Esophagus squamous epithelium (tissue), 5 donors: ENCODE results near the gene SGCD. TPM values are rescaled to one million over a fixed set of nuclear protein-coding genes. Genes with fewer than 3 reads are reported as not detected.

Source experiments
- DNase-seq: peaks from one replicate; lab custom pipeline; 2025; lab: John Stamatoyannopoulos, UW
- H3K27ac ChIP-seq, 4 donors: fragments of 200-600 bp; sonication (generic); one replicate each; pipeline ENCODE4 v1.5.1; 2016 to 2019; ENCODE audit warnings: mild to moderate bottlenecking in 1 of 4
- H3K27me3 ChIP-seq, 4 donors: fragments of 200-600 bp; sonication (generic); 1 replicate in 3 of 4; 2 replicates in 1 of 4; pipeline versions ENCODE4 v1.5.1 to v1.6.0; 2017 to 2021; ENCODE audit warnings: antibody characterized with exemption in 1 of 4
- H3K36me3 ChIP-seq, 3 donors: fragments of 200-600 bp; sonication (generic); one replicate each; pipeline ENCODE4 v1.5.1; 2016 to 2019
- H3K4me1 ChIP-seq, 3 donors: fragments of 200-600 bp; sonication (generic); one replicate each; pipeline ENCODE4 v1.5.1; 2017 to 2019
- H3K4me3 ChIP-seq, 4 donors: fragments of 200-600 bp; sonication (generic); 1 replicate in 3 of 4; 2 replicates in 1 of 4; pipeline ENCODE4 v1.5.1; 2016 to 2019; ENCODE audit warnings: mild to moderate bottlenecking in 2 of 4, moderate library complexity in 1 of 4
- H3K9me3 ChIP-seq, 3 donors: fragments of 200-600 bp; sonication (generic); one replicate each; pipeline ENCODE4 v1.5.1; 2016 to 2019
- POLR2A ChIP-seq, 4 donors: fragments of 450-650 bp; IDR thresholded peaks; one replicate each; pipeline ENCODE4 v1.6.1; 2017; ENCODE audit warnings: antibody characterized with exemption in 4 of 4, mild to moderate bottlenecking in 4 of 4, moderate library complexity in 3 of 4
- WGBS, 2 donors: methylation state at CpG; one replicate each; pipeline ENCODE4 v1.1.5; 2018; 5-methylcytosine and 5-hydroxymethylcytosine counted together
- intact Hi-C: fragments of 100-400 bp; cut with DNase I; formaldehyde crosslinking; loops from one replicate; pipeline ENCODE4 v1.15.0; 2022
- total RNA-seq, 4 donors: library from RNA; depleted of rRNA; stranded (reverse); fragments of >200 nt; gene quantifications; one replicate each; pipeline ENCODE4 v1.1.0, GENCODE V29; 2016
- TF ChIP-seq, protein P1 (sequence below), 6 experiments: fragments of 450-650 bp in 4 of 6; fragments of 200-600 bp in 2 of 6; sonication (generic) in 2 of 6; IDR thresholded peaks; one replicate each; pipeline ENCODE4 v1.5.1; 2016 to 2019; ENCODE audit warnings: antibody characterized with exemption in 6 of 6, mild to moderate bottlenecking in 4 of 6, moderate library complexity in 4 of 6
- donor health status: DM: yes; HTN: yes; CAD: no.

The SGCD gene
- total RNA-seq, 4 donors from 2014 or later = 0.08 to 4.4 (median 0.64) TPM

DNA sequence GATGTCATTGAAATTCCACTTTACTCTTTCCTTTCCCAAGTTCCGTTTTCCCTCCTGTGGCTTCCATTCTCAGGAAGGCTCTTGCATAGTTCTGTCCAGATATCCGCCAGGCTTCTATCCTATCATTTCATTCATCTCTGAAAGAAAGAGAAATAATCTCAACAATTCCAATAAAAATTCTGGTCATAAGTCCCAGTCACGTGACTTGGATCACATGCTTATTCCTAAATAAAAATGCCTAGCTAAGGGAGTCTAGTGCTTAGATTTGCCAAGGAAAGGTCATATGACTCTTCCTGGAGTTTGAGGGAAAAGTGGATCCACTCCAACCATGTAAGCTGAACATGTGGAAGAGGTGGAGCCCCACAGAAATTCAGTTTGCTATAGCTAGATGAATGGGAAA lies 377.2 kb downstream of the SGCD start:
- Histone ChIP-seq H3K27ac (no peak overlapping the region), H3K36me3 (no peaks in the 10 kb centered on the region), H3K4me3 (no peak overlapping the region), H3K9me3 (no peaks in the 10 kb centered on the region), H3K4me1 (no peaks in the 10 kb centered on the region), H3K27me3 (no peaks in the 10 kb centered on the region)
- no peak for DNase-seq
- intact Hi-C loops = no loop called here
- WGBS, 2 donors = 87 to 88% methylated on average over 3 of the region's 3 CpGs
- no peak for TF ChIP-seq POLR2A (IDR thresholded peaks at IDR 0.05)
- TF ChIP-seq, protein P1, sequence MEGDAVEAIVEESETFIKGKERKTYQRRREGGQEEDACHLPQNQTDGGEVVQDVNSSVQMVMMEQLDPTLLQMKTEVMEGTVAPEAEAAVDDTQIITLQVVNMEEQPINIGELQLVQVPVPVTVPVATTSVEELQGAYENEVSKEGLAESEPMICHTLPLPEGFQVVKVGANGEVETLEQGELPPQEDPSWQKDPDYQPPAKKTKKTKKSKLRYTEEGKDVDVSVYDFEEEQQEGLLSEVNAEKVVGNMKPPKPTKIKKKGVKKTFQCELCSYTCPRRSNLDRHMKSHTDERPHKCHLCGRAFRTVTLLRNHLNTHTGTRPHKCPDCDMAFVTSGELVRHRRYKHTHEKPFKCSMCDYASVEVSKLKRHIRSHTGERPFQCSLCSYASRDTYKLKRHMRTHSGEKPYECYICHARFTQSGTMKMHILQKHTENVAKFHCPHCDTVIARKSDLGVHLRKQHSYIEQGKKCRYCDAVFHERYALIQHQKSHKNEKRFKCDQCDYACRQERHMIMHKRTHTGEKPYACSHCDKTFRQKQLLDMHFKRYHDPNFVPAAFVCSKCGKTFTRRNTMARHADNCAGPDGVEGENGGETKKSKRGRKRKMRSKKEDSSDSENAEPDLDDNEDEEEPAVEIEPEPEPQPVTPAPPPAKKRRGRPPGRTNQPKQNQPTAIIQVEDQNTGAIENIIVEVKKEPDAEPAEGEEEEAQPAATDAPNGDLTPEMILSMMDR (IDR thresholded peaks at IDR 0.05) = no peak

DNA sequence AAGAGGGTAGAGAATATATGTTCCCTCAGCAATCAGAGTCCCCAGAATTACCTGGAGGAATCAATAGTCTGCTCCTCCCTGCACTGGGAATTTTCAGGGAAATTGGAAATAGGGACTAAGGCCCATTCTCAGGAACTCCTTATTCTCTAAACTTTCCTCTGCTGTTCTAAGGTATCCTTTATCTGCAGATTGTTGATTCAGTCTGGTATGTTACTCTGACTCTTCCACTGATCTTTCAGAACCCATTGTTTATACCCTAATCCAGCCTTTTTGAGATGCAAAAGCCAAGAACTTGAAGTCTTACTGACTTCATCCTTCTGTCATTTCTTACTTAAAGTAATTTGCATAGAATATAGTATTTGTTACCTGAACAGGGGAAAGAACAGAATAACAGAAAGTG lies 379.7 kb downstream of the SGCD start:
- Histone ChIP-seq H3K27ac (no peak overlapping the region), H3K4me1 (no peaks in the 10 kb centered on the region), H3K27me3 (no peaks in the 10 kb centered on the region), H3K36me3 (no peaks in the 10 kb centered on the region), H3K4me3 (no peak overlapping the region), H3K9me3 (no peaks in the 10 kb centered on the region)
- intact Hi-C loops = no loop called here
- no peak for TF ChIP-seq POLR2A (IDR thresholded peaks at IDR 0.05)
- TF ChIP-seq, protein P1 (IDR thresholded peaks at IDR 0.05) = no peak
- DNase-seq = no peak

DNA sequence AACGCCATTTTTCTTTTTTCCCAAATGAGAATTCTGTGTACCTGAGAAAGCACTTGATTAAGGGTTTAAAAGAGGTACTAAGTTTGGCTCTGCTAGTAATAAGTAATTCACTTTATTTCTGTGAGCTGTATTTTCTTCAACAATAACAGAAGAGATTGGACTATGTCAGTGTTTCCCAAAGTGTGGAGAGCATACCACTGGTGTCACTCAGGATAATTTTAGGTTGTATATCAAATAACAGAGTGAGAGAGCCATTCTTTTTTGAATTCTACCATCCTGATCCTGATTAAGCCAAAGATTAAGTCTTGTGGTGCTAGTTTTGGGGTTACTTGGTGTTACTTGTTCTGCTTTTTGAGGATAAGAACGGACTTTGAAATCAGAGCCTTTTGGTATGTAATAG lies 380.8 kb downstream of the SGCD start:
- Histone ChIP-seq H3K4me1 (no peaks in the 10 kb centered on the region), H3K36me3 (no peaks in the 10 kb centered on the region), H3K27me3 (no peaks in the 10 kb centered on the region), H3K4me3 (no peak overlapping the region), H3K9me3 (no peaks in the 10 kb centered on the region), H3K27ac (no peak overlapping the region)
- no peak for DNase-seq
- intact Hi-C loops = no loop called here
- TF ChIP-seq POLR2A (IDR thresholded peaks at IDR 0.05) = no peak
- TF ChIP-seq, protein P1 (IDR thresholded peaks at IDR 0.05) = no peak
- 69 to 73% methylated on average over 2 of the region's 2 CpGs for WGBS, 2 donors

DNA sequence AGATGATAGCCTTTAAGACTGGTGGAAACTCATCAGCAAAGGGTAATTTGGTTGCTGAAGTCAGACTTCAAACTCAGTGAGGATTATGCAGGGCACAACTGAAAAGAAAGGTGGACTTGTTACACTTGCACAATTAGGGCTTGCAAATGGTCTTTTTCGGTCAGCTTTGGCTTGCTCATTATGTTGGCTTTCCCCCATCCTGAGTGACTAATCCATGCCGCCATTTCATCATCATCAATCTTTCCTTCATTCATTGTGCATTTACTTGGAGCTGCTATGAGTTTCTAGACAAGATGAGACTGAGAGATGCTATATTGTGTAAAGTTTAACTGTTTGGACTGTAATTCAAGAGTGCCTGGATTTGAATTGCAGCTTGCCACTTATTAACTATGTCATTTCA lies 388.3 kb downstream of the SGCD start:
- 53 to 71% methylated on average over 2 of the region's 2 CpGs for WGBS, 2 donors
- intact Hi-C loops = no loop called here
- DNase-seq = no peak
- no peak overlapping the region for H3K27ac ChIP-seq
- no peaks in the 10 kb centered on the region for H3K4me1 ChIP-seq
- TF ChIP-seq, protein P1 (IDR thresholded peaks at IDR 0.05) = no peak
- no peak for TF ChIP-seq POLR2A (IDR thresholded peaks at IDR 0.05)
- H3K27me3 ChIP-seq = no peaks in the 10 kb centered on the region
- no peaks in the 10 kb centered on the region for H3K9me3 ChIP-seq
- H3K4me3 ChIP-seq = no peak overlapping the region
- H3K36me3 ChIP-seq = no peaks in the 10 kb centered on the region

DNA sequence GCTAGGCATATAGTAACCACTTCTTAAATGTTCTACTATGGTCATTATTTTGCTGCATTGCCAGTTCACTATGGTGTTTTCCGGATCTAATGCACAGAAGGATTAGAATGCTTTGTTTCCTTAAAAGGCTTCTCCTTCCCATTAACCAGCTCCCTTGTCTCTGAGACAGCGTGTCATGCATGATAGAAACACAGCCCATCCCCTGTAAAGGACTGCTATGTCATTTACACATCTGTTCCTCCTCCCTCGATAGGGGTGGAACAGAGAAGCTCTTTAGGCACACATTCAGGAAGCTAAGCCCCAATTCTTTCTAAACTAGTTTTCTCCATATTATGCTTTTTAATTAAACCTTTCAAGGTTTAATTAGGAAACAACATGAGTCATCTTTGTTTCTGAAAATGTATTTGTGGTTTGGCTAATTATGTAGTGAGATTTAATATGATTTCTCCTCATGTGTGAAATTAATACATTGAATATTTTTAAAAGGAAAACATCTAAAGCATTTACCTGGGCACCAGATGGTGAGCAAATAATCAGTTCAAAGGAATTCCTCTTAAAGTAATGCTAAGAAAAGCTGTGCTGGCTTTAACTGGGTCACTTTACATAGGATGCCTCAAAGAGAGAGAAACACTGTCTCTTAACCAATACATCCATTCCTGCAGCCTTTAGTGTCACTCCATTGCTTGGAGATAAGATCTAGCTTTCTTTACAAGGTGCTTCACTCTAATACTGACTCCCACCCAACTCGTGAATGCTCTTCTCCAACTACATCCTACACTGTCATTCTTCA lies 389.8 kb downstream of the SGCD start:
- WGBS, 2 donors = 36 to 49% methylated on average over 4 of the region's 4 CpGs
- intact Hi-C loops = no loop called here
- H3K27ac ChIP-seq = no peak overlapping the region
- H3K4me3 ChIP-seq = no peak overlapping the region
- no peaks in the 10 kb centered on the region for H3K9me3 ChIP-seq
- H3K4me1 ChIP-seq = no peaks in the 10 kb centered on the region
- H3K27me3 ChIP-seq = no peaks in the 10 kb centered on the region
- no peaks in the 10 kb centered on the region for H3K36me3 ChIP-seq
- TF ChIP-seq, protein P1 (IDR thresholded peaks at IDR 0.05) = no peak
- TF ChIP-seq POLR2A (IDR thresholded peaks at IDR 0.05) = no peak
- no peak for DNase-seq
